Lung (tissue), 12 donors: Measurements from ENCODE around the gene CEP41. TPM values are rescaled to one million over a fixed set of nuclear protein-coding genes. Genes with fewer than 3 reads are reported as not detected.

Experiments
- ATAC-seq: fragments of 200-7000 bp; cut with Tn5 transposase; one replicate; pipeline ENCODE4 v1.9.1; 2020; ENCODE audit warnings: moderate number of reproducible peaks; ENCODE audit not compliant: insufficient read depth, low FRiP score
- DNase-seq, 3 donors: peaks; one replicate each; pipeline ENCODE4 v3.0.0-alpha.2; 2013 to 2017
- H3K27ac ChIP-seq, 2 donors: one replicate each; pipeline ENCODE4 v1.5.1; 2013; ENCODE audit warnings: mild to moderate bottlenecking in 2 of 2, moderate library complexity in 2 of 2, control low read depth in 1 of 2, inconsistent platforms in 1 of 2, low read depth in 1 of 2, low read length in 1 of 2
- H3K27me3 ChIP-seq, 3 donors: one replicate each; pipeline ENCODE4 v1.5.1; 2013; ENCODE audit warnings: low read length in 2 of 3; ENCODE audit not compliant: control insufficient read depth in 3 of 3, insufficient read depth in 3 of 3
- H3K36me3 ChIP-seq, 4 donors: one replicate each; pipeline ENCODE4 v1.5.1; 2013; ENCODE audit warnings: low read length in 4 of 4, mild to moderate bottlenecking in 1 of 4, moderate library complexity in 1 of 4; ENCODE audit not compliant: control insufficient read depth in 4 of 4, insufficient read depth in 4 of 4
- H3K4me1 ChIP-seq, 5 donors: one replicate each; pipeline ENCODE4 v1.5.1; 2013; ENCODE audit warnings: low read length in 5 of 5, mild to moderate bottlenecking in 2 of 5, moderate library complexity in 1 of 5; ENCODE audit not compliant: control insufficient read depth in 5 of 5, insufficient read depth in 5 of 5
- H3K4me3 ChIP-seq: one replicate; pipeline ENCODE4 v1.5.1; 2013; ENCODE audit warnings: mild to moderate bottlenecking, control low read depth, moderate library complexity
- H3K9ac ChIP-seq, 2 donors: one replicate each; pipeline ENCODE4 v1.5.1; 2013; ENCODE audit warnings: low read length in 2 of 2, control low read depth in 1 of 2; ENCODE audit not compliant: insufficient read depth in 1 of 2
- H3K9me3 ChIP-seq, 4 donors: one replicate each; pipeline ENCODE4 v1.5.1; 2013; ENCODE audit warnings: low read length in 3 of 4, mild to moderate bottlenecking in 1 of 4, moderate library complexity in 1 of 4; ENCODE audit not compliant: control insufficient read depth in 4 of 4, insufficient read depth in 3 of 4
- WGBS, 2 donors: extraction: QIAGEN DNeasy Blood & Tissue Kit; methylation state at CpG; one replicate each; pipeline ENCODE4 v1.1.7; 2013; 5-methylcytosine and 5-hydroxymethylcytosine counted together
- polyA plus RNA-seq, 2 donors: library from polyadenylated mRNA; stranded (reverse); fragments of 200-250 nt; gene quantifications; one replicate each; pipeline ENCODE4 v1.2.1, GENCODE V29; 2013
- total RNA-seq, 2 donors: library from RNA; depleted of rRNA in 1 of 2; stranded (reverse); fragments of >200 nt in 1 of 2; gene quantifications; one replicate each; pipeline ENCODE4 v1.2.1, GENCODE V29; 2014 to 2021
- TF ChIP-seq, protein P1 (sequence below): IDR thresholded peaks from 2 replicates; pipeline ENCODE4 v1.5.1; 2012; ENCODE audit warnings: mild to moderate bottlenecking; ENCODE audit errors: control extremely low read depth, extremely low read depth
- donor health status: control.
- donor health status: control.
- donor health status: Bipolar disorder and iron deficiency.
- donor health status: healthy.
- donor health status: DM: yes; HTN: yes; CAD: no.

Gene CEP41
- total and polyA plus RNA-seq, 4 donors, result 3.7 to 15.3 (median 11.6) TPM

DNA sequence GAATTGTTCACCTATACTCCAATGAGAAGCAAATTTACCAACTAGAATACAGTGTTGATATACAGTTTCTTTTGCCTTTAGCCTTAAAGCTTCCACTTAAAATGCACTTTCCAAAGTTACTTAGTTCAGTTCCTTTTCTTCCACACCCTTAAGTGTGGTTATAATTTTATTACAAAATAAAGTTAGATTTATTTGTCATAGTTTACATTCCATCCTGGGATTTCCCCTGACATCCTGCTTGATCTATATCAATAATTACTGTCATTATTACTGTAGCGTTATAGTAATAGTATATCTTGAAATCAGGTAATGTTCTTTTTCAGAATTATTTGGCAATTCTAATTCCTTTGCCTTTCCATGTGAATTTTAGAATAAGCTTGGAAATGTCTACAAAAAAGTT is 27.8 kb upstream of the CEP41 start:
- TF ChIP-seq, protein P1, sequence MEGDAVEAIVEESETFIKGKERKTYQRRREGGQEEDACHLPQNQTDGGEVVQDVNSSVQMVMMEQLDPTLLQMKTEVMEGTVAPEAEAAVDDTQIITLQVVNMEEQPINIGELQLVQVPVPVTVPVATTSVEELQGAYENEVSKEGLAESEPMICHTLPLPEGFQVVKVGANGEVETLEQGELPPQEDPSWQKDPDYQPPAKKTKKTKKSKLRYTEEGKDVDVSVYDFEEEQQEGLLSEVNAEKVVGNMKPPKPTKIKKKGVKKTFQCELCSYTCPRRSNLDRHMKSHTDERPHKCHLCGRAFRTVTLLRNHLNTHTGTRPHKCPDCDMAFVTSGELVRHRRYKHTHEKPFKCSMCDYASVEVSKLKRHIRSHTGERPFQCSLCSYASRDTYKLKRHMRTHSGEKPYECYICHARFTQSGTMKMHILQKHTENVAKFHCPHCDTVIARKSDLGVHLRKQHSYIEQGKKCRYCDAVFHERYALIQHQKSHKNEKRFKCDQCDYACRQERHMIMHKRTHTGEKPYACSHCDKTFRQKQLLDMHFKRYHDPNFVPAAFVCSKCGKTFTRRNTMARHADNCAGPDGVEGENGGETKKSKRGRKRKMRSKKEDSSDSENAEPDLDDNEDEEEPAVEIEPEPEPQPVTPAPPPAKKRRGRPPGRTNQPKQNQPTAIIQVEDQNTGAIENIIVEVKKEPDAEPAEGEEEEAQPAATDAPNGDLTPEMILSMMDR, result no peak
- Histone ChIP-seq H3K4me1 (no peaks in the 10 kb centered on the region), H3K4me3 (no peak overlapping the region), H3K27ac (no peak overlapping the region), H3K9me3 (no peaks in the 10 kb centered on the region), H3K36me3 (no peaks in the 10 kb centered on the region), H3K27me3 (no peaks in the 10 kb centered on the region), H3K9ac (no peak overlapping the region)
- ATAC-seq, result no peak
- DNase-seq, result no peak
- 80 to 93% methylated on average over 1 of the region's 1 CpG for WGBS, 2 donors

DNA sequence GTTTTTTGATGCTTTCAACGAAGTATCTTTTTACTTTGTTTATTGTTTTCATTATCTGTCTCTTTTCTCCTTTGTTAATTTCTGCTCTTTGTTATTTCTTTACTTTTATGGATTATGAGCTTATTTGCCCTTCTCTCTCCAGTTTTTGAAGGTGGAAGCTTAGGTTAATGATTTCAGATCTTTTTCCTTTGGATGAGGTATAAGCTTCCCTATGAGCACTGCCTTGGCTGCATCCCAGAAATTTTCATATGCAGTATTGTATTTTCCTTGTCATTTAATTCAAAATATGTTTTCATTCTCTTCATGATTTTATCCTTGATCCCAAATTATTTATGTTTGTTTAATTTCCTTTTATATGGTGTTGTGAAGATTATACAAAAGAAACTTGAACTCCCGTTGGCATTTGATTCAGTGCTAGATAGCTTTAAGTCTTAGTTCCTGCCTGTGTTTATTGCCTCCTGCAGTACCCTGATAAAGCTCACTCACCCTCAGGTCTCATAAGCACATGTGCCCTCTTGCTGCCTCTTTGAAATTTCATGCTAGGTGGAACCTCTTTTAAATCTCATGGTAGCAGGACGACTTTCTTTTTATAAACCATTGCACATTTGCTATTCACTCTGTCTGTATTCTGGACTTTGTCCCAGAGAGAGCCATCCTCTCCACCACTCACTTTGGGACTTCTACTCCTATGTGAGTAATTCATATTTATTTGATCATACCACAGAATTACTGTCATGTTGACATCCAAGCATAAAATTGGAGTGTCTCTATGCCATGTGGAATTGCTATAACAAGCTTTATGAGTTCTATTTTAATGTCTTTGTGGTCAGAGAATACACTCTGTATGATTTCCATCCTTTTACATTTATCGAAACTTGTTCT is 23.0 kb upstream of the CEP41 start:
- H3K9me3 ChIP-seq, result peaks cover 0 to 5% (median 1%) of the 10 kb centered on the region in 4 donors
- H3K27ac ChIP-seq, result no peak overlapping the region
- WGBS, 2 donors, result 55 to 58% methylated on average over 4 of the region's 4 CpGs
- DNase-seq (peak in 1 of 3 donors; percentile 47), ATAC-seq (no peak)
- H3K9ac ChIP-seq, result no peak overlapping the region
- TF ChIP-seq, protein P1, result no peak
- no peak overlapping the region for H3K4me3 ChIP-seq
- H3K4me1 ChIP-seq, result no peaks in the 10 kb centered on the region
- H3K36me3 ChIP-seq, result no peaks in the 10 kb centered on the region
- no peaks in the 10 kb centered on the region for H3K27me3 ChIP-seq

GRCh38 chr7:130461272-130461671 is 20.5 kb upstream of the CEP41 start:
- 42 to 95% methylated on average over 2 of the region's 2 CpGs for WGBS, 2 donors
- Histone ChIP-seq H3K4me1 (no peaks in the 10 kb centered on the region), H3K27me3 (no peaks in the 10 kb centered on the region), H3K9ac (no peak overlapping the region), H3K9me3 (peaks cover 0 to 5% (median 1%) of the 10 kb centered on the region in 4 donors), H3K4me3 (no peak overlapping the region), H3K27ac (no peak overlapping the region), H3K36me3 (no peaks in the 10 kb centered on the region)
- no peak for ATAC-seq
- no peak for DNase-seq
- TF ChIP-seq, protein P1, result no peak
